ENCODE data around the gene ZNF543.

DNA sequence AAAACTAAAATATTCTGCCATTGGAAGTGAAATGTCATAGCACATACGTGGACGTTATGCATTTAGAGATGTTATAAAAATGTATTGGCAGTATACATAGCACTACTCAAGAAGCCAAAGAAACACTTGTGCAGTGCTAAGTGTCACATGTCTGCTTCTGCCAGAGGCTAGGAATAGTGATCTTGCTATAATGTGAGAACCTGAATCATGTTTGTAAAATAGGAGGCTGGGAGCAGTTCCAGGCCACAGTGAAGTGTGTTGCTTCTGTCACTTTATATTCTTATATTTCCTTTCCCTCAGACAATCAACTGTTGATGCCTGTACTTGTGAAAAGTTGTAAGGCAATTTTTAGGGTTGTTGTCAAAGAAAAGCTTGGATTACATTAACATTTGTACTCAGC lies 46.5 kb downstream of the ZNF543 start:
- TF ChIP-seq CTCF (conservative IDR thresholded peaks at IDR 0.05) (no peak), ZFX (IDR thresholded peaks at IDR 0.05) (no peak)
